HG03521 (cell line): ENCODE results near the gene S100A2.
"Not testable (repeated sequence)": the region's sequence is repeated elsewhere in the genome, so short reads cannot be mapped to it uniquely, and the experiment has no call there.

Source experiments
- ATAC-seq: cut with Tn5 transposase; IDR thresholded peaks from one replicate; pipeline ENCODE4 v1.9.1; 2021; ENCODE audit warnings: mild to moderate bottlenecking, moderate library complexity; ENCODE audit not compliant: unreplicated experiment

Gene S100A2

GRCh38 chr1:153534226-153534924 is 31.3 kb downstream of the S100A2 start:
- no peak for ATAC-seq

GRCh38 chr1:153533689-153534201 is 31.9 kb downstream of the S100A2 start:
- no peak for ATAC-seq

- no peak for ATAC-seq
These were observed 32.7 kb downstream of the S100A2 start for GRCh38 chr1:153532769-153533599.

GRCh38 chr1:153532181-153532580 is 33.5 kb downstream of the S100A2 start:
- ATAC-seq = no peak

- ATAC-seq = no peak
These were observed 34.0 kb downstream of the S100A2 start for GRCh38 chr1:153531638-153532037.

GRCh38 chr1:153527683-153528040 is 38.0 kb downstream of the S100A2 start:
- ATAC-seq = no peak

GRCh38 chr1:153527023-153527682 is 38.5 kb downstream of the S100A2 start:
- no peak for ATAC-seq

GRCh38 chr1:153526132-153526543 is 39.5 kb downstream of the S100A2 start:
- no peak for ATAC-seq

- no peak for ATAC-seq
These were observed 40.4 kb downstream of the S100A2 start for GRCh38 chr1:153525088-153525728.

GRCh38 chr1:153522353-153523048 is 43.1 kb downstream of the S100A2 start:
- not testable (repeated sequence) for ATAC-seq

- not testable (repeated sequence) for ATAC-seq
These were observed 43.8 kb downstream of the S100A2 start for GRCh38 chr1:153521808-153522207.

GRCh38 chr1:153520818-153521476 is 44.7 kb downstream of the S100A2 start:
- no peak for ATAC-seq

GRCh38 chr1:153520137-153520691 is 45.4 kb downstream of the S100A2 start:
- ATAC-seq = not testable (repeated sequence)

- no peak for ATAC-seq
These were observed 46.4 kb downstream of the S100A2 start for GRCh38 chr1:153519242-153519641.

- no peak for ATAC-seq
These were observed 49.9 kb downstream of the S100A2 start for GRCh38 chr1:153515504-153516394.

- no peak for ATAC-seq
These were observed 52.0 kb downstream of the S100A2 start for GRCh38 chr1:153513666-153514065.

- no peak for ATAC-seq
These were observed 52.6 kb downstream of the S100A2 start for GRCh38 chr1:153513023-153513422.
